ENCODE data around the gene NUDT13.
"Not testable (repeated sequence)": the region's sequence is repeated elsewhere in the genome, so short reads cannot be mapped to it uniquely, and the experiment has no call there.

NUDT13 gene

DNA sequence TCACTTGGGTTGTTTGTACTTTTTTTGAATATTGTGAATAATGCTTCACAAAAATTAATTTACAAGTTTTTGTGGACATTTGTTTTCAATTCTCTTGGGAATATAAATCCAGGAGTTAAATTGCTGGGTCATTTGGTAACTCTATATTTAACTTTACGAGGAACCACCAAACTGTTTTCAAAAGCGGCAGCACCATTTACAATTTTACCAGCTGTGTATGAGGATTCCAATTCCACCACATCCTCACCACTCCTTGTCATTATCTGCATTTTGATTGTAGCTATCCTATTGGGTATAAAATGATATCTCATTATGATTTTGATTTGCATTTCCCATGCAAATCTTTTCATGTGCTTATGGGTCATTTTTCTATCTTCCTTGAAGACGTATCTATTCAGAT lies 4.0 kb upstream of the NUDT13 start:
- no peak for DNase-seq

DNA sequence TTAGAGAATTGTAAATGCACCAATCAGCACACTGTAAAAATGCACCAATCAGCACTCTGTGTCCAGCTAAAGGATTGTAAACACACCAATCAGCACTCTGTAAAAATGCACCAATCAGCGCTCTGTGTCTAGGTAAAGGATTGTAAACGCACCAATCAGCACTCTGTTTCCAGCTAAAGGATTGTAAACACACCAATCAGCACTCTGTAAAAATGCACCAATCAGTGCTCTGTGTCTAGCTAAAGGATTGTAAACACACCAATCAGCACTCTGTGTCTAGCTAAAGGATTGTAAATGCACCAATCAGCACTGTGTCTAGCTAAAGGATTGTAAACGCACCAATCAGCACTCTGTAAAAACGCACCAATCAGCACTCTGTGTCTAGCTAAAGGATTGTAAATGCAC lies 1.0 kb upstream of the NUDT13 start:
- not testable (repeated sequence) for DNase-seq

DNA sequence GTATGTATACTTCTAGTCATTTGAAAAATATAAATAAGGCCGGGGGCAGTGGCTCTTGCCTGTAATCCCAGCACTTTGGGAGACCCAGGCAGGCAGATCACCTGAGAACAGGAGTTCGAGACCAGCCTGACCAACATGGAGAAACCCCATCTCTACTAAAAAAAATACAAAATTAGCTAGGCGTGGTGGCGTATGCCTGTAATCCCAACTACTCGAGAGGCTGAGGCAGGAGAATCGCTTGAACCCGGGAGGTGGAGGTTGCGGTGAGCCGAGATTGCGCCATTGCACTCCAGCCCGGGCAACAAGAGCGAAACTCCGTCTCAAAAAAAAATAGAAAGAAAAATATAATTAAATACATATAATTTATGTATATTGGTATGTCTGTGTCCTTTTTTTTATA lies 1.8 kb downstream of the NUDT13 start:
- DNase-seq: not testable (repeated sequence)

DNA sequence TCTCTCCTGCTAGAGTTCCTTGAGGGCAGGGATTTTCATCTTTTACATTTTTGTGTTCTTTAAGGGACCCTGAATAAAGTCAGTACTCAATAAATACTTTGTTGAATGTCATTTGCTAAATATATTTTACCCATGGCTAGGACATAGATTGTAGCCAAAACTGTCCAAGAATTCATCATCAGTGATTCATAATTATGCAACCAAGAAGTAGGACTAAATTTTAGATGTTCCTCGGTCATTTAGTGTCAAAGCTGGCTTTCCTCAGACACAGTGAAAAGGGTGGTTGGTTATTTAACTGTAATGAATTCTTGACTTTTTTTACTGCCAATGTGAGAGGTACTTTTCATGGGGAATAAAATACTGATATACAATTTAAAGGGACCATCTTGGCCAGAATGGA lies 3.3 kb downstream of the NUDT13 start:
- no peak for DNase-seq

DNA sequence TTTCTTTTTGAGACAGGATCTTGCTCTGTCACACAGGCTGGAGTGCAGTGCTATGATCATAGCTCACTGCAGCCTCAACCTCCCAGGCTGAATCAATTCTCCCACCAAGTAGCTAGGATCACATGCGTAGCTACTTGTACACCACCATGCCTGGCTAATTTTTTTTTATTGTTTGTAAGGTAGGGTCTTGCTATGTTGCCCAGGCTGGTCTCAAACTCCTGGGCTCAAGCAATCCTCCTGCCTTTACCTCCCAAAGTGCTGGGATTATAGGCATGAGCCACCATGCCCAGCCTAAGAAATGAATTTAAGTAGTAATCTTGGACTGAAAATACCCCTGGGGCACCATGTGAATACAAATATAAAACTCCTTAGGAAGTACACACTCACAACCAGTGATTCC lies 5.8 kb downstream of the NUDT13 start:
- no peak for DNase-seq

DNA sequence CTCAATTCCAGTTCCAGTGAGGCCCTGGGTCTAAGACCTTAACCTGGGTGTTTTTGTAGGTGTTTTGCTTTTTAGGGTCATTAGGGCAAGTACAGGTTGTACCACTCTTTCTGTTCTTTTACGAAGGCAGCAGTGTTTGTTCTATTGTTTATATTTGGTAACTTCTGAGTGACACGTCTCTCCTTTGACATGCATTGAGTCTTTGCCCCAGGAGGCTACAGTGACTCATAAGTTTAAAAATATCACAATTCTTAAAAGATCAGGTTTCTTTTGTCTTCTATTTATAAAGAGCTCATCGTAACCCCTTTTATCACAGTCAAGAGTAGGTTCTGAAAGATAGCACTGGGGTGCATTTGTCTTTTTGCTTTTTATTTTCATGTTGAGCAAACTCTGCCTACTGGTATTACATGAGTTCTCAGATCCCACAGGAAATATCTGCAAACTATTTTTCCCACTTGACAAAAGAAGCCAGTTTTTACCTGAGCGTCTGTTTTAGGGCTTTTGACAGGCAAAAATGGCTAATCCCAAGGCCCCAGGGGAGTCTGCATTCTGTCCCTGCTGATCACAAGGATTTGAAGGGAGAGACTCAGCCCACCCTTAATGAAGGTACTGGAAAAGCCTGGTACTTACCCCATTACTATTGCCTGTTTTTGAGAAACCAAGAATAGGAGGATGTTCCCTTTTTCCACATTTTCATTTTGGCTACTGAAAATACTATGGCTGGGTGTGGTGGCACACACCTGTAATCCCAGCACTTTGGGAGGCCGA lies 7.9 kb downstream of the NUDT13 start:
- DNase-seq: no peak

DNA sequence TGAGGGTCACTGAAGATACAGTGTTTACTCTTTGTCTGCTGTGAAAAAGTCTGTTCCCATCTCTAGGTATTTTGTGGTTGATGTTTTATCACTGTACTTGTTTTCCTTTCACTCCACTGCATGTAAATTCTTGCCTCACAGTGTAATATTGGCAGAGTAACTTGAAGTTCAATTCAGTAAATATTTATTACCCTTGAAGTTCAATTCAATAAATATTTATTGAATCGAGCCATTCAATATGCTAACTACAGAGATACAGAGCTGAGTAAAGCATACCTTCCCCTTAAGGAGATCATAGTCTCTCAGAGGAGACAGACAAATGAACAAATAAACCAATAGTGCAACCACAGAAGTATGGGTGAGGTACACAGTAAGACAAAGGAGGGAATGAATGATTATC lies 9.2 kb downstream of the NUDT13 start:
- DNase-seq: no peak

DNA sequence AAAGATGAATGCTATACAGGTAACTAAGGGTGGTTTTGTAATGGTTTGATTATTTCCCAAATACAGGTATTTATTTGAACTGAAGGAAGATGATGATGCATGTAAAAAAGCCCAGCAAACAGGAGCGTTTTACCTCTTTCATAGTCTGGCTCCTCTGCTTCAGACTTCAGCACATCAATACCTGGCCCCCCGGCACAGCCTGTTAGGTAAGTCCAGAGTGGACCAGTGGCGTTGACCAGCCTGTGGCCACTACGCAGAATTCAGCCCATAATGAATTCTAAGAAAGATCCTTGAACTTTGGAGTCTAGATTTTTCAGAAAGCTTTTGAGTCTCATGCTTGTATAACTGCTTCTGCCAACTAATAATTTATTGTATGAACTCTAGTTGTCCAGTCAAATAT lies 9.7 kb downstream of the NUDT13 start:
- no peak for DNase-seq

DNA sequence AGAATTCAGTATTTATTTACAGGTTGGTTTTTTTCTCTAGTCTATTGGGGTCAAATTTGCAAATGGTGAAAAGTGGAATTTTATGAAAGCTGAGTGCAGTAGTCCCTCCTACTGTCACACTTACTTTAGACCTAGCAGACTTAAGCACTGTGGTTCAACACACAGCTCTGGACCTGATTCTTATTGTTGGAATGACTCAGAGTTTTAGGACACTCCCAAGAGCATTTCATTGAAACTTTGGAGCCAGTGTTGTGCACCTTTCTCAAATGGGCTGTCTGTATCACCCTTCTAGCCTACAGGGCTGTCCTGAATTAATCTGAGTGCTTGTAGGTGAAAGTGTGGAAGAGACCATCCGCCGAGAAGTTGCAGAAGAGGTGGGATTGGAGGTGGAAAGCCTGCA lies 16.1 kb downstream of the NUDT13 start:
- DNase-seq: no peak

DNA sequence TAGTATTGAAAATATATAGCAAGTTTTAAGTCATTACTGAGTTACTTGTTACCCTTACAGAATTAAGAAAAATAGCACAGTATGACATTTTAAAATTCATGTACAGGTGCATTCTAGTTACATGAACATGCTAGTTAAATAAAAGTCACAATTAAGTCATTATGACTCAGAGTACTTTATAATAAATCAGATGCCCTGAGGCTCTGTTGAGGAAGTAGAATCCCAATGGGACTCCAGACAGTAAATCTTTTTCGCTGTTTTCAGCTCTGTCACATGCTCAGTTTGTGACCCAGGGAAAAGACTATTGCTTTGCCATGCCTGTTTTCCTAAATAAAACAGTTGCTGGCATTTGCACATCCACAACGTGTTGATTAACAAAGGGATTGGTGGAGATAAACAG lies 21.0 kb downstream of the NUDT13 start:
- DNase-seq: no peak

DNA sequence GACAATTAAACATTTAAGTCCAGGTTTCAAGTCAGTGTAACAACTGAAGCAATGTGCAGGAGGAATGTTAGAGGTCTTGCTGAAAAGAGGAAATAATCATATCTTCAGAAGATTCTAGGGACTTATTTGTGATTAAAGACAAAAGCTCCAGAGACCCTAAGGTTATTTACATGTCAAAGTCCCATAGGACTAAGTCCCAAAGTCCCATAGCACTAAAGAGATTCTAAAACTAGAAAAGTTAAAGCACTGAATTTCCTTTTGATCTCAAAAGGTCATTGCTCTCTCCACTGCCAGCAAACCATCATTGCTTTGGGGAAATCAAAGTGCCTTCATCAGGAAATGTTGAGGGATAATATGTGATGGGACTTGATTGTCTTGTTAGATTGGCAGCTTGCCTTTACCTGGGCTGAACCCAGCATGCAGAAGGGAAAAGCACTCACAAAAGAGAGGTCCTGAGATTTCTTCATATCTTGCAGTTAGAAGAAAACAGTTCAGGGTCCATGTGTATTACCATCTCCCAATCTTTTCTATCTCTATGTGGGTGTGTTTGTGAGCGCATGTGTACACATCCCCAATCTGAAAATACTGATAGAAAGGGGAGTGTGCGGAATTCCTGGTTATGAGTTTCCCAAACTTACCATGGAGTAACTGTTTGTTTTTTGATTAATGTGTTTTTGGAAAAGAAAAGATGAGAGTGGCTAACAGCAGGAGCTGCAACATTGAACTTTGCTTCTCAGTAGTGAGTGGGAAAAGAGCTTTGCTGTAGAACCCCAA lies 21.8 kb downstream of the NUDT13 start:
- DNase-seq: no peak

DNA sequence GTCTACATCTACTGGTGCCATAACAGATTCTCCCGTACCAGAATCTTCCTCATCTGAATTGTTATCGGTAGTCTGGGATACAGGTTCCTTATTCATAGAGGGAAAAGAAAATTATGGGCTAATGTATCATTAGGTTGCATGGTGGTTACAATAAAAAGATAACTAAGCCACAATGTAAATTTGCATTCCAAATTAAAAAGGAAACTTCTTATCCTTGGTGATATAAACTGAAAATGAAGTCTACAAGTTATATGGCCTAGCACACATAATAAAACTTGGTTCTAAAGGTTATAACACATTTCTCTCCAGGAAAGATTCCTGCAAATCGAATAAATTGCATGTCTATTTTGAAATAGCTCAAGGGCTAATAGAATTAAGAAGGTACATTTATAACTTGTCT lies 24.5 kb downstream of the NUDT13 start:
- no peak for DNase-seq

DNA sequence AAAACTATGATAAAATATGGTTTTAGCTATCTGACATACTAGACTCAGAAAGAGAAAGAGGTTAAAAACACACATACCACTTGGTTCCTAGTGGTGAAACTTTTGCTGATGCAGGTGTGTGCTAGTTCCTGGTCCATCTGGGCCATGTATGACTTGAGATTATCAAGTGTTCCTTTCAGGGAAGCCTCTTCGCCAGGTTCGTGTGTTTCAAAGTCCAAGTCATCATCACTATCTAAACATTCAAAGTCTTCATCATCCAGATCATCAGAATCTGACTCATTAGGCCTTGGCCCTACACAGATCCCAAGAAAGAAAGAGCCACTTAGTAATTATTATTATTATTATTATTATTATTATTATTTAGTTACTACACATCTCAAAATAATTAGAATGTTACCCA lies 26.4 kb downstream of the NUDT13 start:
- DNase-seq: no peak

DNA sequence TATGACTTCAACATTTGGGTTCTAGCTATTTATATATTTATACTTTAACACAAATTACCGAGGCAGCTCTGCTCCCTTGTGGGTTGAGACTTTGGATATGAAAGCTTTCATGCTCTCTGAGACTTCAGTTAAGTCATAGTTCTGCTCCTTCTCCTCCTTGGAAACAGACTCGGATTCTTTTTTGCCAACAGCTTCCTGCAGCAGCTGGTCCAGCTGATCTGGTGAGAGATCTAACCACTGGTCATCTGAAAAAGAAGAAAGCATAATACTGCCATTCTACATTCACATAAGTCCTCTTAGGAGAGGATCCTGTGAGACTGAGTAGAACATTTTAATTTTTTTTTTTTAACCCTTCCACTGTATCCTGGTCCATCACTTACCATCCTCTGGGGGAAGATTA lies 29.0 kb downstream of the NUDT13 start:
- no peak for DNase-seq

DNA sequence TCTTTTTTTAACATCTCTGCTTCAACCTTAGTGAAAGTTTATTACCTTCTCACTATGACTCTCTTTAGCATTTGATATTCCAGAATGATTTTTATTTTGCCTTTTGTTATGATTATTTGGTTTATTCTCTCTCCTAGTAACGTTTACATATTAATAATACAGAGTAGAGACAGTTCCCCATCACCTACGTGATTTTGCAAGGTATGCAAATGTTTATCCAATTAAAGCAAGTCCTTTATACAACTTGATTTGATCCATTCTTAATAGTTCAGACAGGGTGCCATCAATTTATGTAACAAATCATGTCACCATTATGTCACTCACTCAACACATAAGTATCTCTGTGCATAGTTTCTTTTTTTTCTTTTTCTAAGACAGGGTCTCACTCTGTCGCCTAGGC lies 31.3 kb downstream of the NUDT13 start:
- no peak for DNase-seq

DNA sequence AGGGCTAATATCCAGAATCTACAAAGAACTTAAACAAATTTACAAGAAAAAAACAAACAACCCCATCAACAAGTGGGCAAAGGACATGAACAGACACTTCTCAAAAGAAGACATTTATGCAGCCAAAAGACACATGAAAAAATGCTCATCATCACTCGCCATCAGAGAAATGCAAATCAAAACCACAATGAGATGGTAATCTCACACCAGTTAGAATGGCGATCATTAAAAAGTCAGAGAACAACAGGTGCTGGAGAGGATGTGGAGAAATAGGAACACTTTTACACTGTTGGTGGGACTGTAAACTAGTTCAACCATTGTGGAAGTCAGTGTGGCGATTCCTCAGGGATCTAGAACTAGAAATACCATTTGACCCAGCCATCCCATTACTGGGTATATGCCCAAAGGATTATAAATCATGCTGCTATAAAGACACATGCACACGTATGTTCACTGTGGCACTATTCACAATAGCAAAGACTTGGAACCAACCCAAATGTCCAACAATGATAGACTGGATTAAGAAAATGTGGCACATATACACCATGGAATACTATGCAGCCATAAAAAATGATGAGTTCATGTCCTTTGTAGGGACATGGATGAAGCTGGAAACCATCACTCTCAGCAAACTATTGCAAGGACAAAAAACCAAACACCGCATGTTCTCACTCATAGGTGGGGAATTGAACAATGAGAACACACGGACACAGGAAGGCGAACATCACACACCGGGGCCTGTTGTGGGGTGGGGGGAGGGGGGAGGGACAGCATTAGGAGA lies 40.6 kb downstream of the NUDT13 start:
- DNase-seq: not testable (repeated sequence)

DNA sequence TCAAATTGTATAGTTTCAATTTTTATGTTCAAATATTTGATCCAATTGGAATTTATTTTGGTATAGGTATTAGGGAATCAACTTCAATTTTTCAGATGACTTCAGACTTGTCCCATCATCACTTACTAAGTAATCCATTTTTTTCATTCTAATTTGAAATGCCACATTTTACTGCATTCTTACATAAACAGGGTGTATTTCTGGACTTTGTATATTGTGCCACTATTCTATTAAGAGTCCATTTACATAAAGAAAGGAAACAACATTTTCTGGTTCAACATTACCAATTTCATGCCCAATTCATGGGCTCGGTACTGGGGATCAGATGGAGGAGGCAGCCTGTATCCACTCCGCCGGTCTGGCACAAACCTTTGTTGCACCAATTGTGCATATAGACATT lies 41.8 kb downstream of the NUDT13 start:
- DNase-seq: no peak

DNA sequence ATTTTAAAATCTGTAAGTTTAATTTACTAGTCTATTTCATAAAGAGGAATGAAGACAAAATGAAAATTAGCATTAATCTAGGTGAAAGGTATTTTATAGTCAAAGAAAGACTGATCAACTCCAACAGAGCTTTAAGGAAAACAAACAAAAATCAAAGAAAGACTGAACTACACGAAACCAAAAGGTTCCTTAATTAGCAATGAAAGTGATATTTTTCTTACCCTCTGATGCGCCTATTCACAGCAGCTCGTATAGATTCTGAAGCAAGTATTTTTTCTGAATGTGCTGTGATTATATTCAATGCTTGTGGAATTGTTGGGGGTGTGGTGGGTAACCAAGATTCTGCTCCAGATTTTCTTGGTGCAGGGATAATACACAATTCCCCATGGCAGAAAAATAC lies 45.8 kb downstream of the NUDT13 start:
- no peak for DNase-seq

DNA sequence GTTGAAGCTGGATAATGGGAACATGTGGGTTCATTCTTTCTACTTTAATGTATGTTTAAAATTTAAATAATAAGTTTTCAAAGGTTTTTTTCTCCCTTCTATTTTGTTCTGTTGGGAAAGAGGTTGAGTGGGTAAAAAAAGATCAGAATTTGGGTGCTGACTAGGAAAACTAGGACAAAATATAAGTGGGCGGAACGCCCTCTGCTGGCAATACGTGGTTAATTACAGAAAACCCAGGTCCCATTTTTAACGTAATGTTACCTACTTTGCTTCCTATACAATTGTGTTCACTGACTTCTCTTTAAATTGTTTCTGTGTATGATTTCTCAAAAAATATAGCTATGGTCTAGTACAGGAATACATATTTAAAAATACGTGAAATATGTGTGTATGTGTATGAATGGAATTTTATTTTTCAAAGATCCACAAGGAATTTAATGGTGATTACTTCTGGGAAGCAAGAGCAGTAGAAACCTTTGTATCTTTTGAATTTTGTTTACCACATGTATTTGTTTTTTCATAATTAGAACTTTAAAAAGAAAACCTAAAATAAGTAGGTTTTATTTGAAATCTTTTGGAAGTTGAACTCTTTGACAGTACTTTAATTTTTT lies 48.9 kb downstream of the NUDT13 start:
- peak; percentile 0 for DNase-seq

DNA sequence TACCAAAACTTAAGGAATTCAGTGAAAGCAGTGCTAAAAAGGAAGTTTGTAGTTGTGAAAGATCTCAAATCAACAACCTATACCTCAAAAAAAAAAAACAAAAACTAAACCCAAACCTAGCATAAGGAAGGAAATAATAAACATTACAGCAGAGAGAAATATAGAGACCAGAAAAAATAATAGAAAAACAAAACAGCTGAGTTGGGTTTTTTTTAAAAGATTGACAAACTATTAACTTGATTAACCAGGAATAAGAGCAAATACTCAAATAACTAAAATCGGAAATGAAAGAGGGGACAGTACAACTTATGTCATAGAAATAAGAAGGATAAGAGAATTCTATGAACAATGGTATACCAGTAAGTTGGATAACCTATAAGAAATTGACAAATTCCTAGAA lies 50.8 kb downstream of the NUDT13 start:
- DNase-seq: no peak

DNA sequence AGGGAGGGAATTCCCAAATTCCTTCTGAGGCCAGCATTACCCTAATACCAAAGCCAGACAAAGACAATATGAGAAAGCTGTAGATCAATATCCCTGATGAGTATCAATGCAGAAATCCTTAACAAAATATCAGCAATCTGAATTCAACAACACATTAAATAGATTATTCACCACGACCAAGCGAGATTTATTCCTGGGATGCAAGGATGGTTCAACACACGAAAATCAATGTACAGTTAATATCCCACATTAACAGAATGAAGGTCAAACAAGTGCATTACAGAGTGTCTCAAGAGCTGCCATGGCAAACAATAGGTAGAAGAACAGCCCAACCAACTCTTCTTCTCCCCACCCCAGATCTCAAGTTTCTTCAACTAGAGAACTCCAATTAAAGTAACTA lies 51.4 kb downstream of the NUDT13 start:
- no peak for DNase-seq

DNA sequence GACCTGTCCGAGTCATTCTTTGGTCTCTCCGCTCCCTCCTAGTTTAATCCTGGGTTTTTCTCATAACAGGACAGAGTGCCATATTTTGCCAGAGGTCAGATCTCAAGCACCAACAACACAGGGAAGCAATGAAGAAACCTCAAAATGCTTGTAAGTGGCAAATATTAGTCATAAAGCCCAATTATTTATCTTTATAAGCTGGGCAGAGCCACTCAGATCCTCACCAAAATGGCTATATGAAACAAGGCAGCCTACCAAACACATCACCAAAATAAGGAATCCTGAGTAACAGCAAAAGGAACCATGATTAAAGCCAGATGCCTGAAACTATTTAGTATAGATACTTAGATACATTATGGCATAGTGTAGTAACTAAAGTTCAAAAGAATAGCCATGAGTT lies 52.8 kb downstream of the NUDT13 start:
- no peak for DNase-seq

DNA sequence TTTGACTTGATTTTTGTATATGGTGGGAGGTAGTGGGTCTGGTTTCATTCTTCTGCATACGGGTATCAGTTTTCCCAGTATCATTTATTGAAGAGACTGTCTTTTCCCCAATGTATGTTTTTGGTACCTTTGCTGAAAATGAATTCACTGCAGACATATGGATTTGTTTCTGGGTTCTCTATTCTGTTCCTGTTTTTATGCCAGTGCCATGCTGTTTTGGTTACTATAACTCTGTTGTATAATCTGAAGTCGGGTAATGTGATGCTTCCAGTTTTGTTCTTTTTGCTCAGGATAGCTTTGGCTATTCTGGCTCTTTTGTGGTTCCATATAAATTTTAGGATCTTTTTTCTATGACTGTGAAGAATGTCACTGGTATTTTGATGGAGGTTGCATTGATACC lies 56.7 kb downstream of the NUDT13 start:
- no peak for DNase-seq

DNA sequence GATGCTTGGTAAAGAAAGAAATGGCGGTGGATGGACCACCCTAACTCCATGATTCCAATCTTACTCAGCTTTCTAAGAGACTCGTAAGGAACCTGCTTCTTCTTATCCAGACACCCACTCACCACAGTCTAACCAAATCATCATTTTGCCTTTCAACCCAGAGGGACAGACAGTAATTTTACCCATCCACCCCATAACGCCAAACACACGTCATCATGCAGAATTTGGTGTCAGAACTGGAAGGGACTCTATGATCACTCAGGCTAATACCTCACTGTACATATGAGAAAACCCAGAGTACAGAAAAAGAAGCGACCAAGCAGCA lies 57.2 kb downstream of the NUDT13 start:
- no peak for DNase-seq

Measured in COR-L47 (cell line).